Measurements from ENCODE around the gene CD19. TPM values are rescaled to one million over a fixed set of nuclear protein-coding genes. Genes with fewer than 3 reads are reported as not detected.
"Not testable (repeated sequence)": the region's sequence is repeated elsewhere in the genome, so short reads cannot be mapped to it uniquely, and the experiment has no call there.

The CD19 gene
- total RNA-seq, 2 experiments from 2014 or later: 1.1 to 1.3 TPM

- POLR2A ChIA-PET: interaction anchor here (0.7 to 6.4 kb wide), 7 partner anchors 8 to 52 kb away, joined by 3 to 80 read pairs (median 3); partner anchors contain the start of gene LAT
- CTCF ChIA-PET: interaction anchor here (0.9 to 1.6 kb wide), 8 partner anchors 8 to 42 kb away, joined by 3 to 11 read pairs (median 4); no protein-coding TSS in a partner anchor
- TF ChIP-seq CTCF (IDR thresholded peaks at IDR 0.05): peak; percentile 65
- no peak overlapping the region for H3K4me3 Mint-ChIP-seq
- no peak for ATAC-seq
- peaks cover 5% of the 10 kb centered on the region for H3K9me3 Mint-ChIP-seq
- H3K27ac Mint-ChIP-seq: peak overlapping the region; percentile 63
- no peak for DNase-seq
- intact Hi-C loops (cut with micrococcal nuclease): no loop called here
- no peaks in the 10 kb centered on the region for H3K27me3 Mint-ChIP-seq
- peaks cover 32% of the 10 kb centered on the region for H3K4me1 Mint-ChIP-seq (ENCODE audit: low read depth)
- H3K36me3 Mint-ChIP-seq (ENCODE audit: low read depth): peaks cover 27% of the 10 kb centered on the region
Observed at GRCh38 chr16:28977703-28978662, 46.2 kb downstream of the CD19 start.

GRCh38 chr16:28980330-28980729 lies 48.6 kb downstream of the CD19 start:
- H3K36me3 Mint-ChIP-seq (ENCODE audit: low read depth): peaks cover 42% of the 10 kb centered on the region

GRCh38 chr16:28980929-28981328 lies 49.2 kb downstream of the CD19 start:
- POLR2A ChIA-PET: interaction anchor here (0.6 to 1.3 kb wide), 3 partner anchors 27 to 118 kb away, joined by 3 to 4 read pairs (median 3); partner anchors contain the start of gene SH2B1
- no peak for ATAC-seq

More at GRCh38 chr16:28980330-28980729, 48.6 kb downstream of the CD19 start:
- CTCF ChIA-PET: interaction anchor here (1.3 to 4.1 kb wide), 6 partner anchors 10 to 49 kb away, joined by 3 to 17 read pairs (median 5); no protein-coding TSS in a partner anchor
- intact Hi-C loops (cut with micrococcal nuclease); H3K9me3 Mint-ChIP-seq; H3K27ac Mint-ChIP-seq; ATAC-seq; H3K4me3 Mint-ChIP-seq; H3K27me3 Mint-ChIP-seq; DNase-seq: not testable (repeated sequence)
- POLR2A ChIA-PET: interaction anchor here (1.3 kb wide), 1 partner anchor 47 kb away, joined by 3 read pairs; no protein-coding TSS in a partner anchor
- peaks cover 46% of the 10 kb centered on the region for H3K4me1 Mint-ChIP-seq (ENCODE audit: low read depth)

GRCh38 chr16:28981517-28981916 lies 49.7 kb downstream of the CD19 start:
- ChIA-PET CTCF (interaction anchor here (0.9 to 4.1 kb wide), 6 partner anchors 8 to 48 kb away, joined by 3 to 17 read pairs (median 4); no protein-coding TSS in a partner anchor), POLR2A (no interaction called here)
- peak; percentile 73 for DNase-seq
- Mint-ChIP-seq H3K27me3 (no peaks in the 10 kb centered on the region), H3K27ac (no peak overlapping the region), H3K36me3 (ENCODE audit: low read depth) (peaks cover 54% of the 10 kb centered on the region), H3K9me3 (peaks cover 5% of the 10 kb centered on the region), H3K4me1 (ENCODE audit: low read depth) (peaks cover 34% of the 10 kb centered on the region), H3K4me3 (no peak overlapping the region)
- peak; percentile 75 for TF ChIP-seq CTCF (IDR thresholded peaks at IDR 0.05)
- intact Hi-C loops (cut with micrococcal nuclease): no loop called here
- ATAC-seq: no peak

More at GRCh38 chr16:28980929-28981328, 49.2 kb downstream of the CD19 start:
- no peak for TF ChIP-seq CTCF (IDR thresholded peaks at IDR 0.05)
- no peak for DNase-seq
- intact Hi-C loops (cut with micrococcal nuclease): no loop called here
- peaks cover 48% of the 10 kb centered on the region for H3K36me3 Mint-ChIP-seq (ENCODE audit: low read depth)
- CTCF ChIA-PET: interaction anchor here (1.0 to 4.1 kb wide), 6 partner anchors 9 to 49 kb away, joined by 3 to 17 read pairs (median 5); no protein-coding TSS in a partner anchor
- H3K27me3 Mint-ChIP-seq: no peaks in the 10 kb centered on the region
- no peak overlapping the region for H3K4me3 Mint-ChIP-seq
- peaks cover 5% of the 10 kb centered on the region for H3K9me3 Mint-ChIP-seq
- no peak overlapping the region for H3K27ac Mint-ChIP-seq
- H3K4me1 Mint-ChIP-seq (ENCODE audit: low read depth): peaks cover 40% of the 10 kb centered on the region

GRCh38 chr16:28982418-28982817 lies 50.6 kb downstream of the CD19 start:
- TF ChIP-seq CTCF (IDR thresholded peaks at IDR 0.05): no peak
- no peak overlapping the region for H3K4me3 Mint-ChIP-seq
- ChIA-PET CTCF (interaction anchor here (0.9 to 4.1 kb wide), 4 partner anchors 9 to 47 kb away, joined by 3 to 20 read pairs (median 13); partner anchors contain the start of gene SPNS1), POLR2A (interaction anchor here (1.0 to 12.0 kb wide), 3 partner anchors 8 to 40 kb away, joined by 3 to 97 read pairs (median 80); partner anchors contain the start of gene SPNS1)
- no peak overlapping the region for H3K27ac Mint-ChIP-seq
- intact Hi-C loops (cut with micrococcal nuclease): no loop called here
- no peaks in the 10 kb centered on the region for H3K27me3 Mint-ChIP-seq
- H3K4me1 Mint-ChIP-seq (ENCODE audit: low read depth): peaks cover 34% of the 10 kb centered on the region
- ATAC-seq: no peak
- H3K36me3 Mint-ChIP-seq (ENCODE audit: low read depth): peaks cover 62% of the 10 kb centered on the region
- no peak for DNase-seq
- peaks cover 10% of the 10 kb centered on the region for H3K9me3 Mint-ChIP-seq
